ENCODE measurements around the gene CHMP4B. TPM values are rescaled to one million over a fixed set of nuclear protein-coding genes. Genes with fewer than 3 reads are reported as not detected.

The CHMP4B gene
- total RNA-seq, 1 experiment from 2014 or later: 87.5 TPM

GRCh38 chr20:33771938-33772337, 39.2 kb upstream of the CHMP4B start:
- POLR2A ChIA-PET: no interaction called here
- Histone ChIP-seq H3K36me3 (ENCODE audit: control insufficient read depth, insufficient read depth, low read length) (no peaks in the 10 kb centered on the region), H3K4me1 (ENCODE audit: control insufficient read depth, insufficient read depth, low read length) (no peaks in the 10 kb centered on the region), H3K27me3 (ENCODE audit: control insufficient read depth, insufficient read depth, low read length) (no peaks in the 10 kb centered on the region), H3K9me3 (ENCODE audit: control insufficient read depth, insufficient read depth, low read depth, low read length) (no peaks in the 10 kb centered on the region), H3K27ac (ENCODE audit: low read length) (no peak overlapping the region), H3K4me3 (ENCODE audit: low read depth in 2 of 2, low read length in 2 of 2) (no peak overlapping the region)
- in situ Hi-C loops (cut with HindIII; ENCODE audit: low pct_unique_long_range_greater_than_20kb, low sequenced_read_pairs): no loop called here
- BruUV-seq (replicated peaks): no TSS peak
- TF ChIP-seq SIN3A (IDR thresholded peaks at IDR 0.05; ENCODE audit: borderline replicate concordance, insufficient read depth, low read depth, low read length) (no peak), REST (IDR thresholded peaks at IDR 0.05; ENCODE audit: insufficient read depth in 1 of 2, low read depth in 2 of 2, low read length in 1 of 2) (no peak), POLR2AphosphoS5 (IDR thresholded peaks at IDR 0.05; ENCODE audit: low read depth, low read length) (no peak), CTCF (IDR thresholded peaks at IDR 0.05) (no peak), TCF7L2 (IDR thresholded peaks at IDR 0.05; ENCODE audit: low read depth, low read length) (no peak)
- ATAC-seq: no peak
- CTCF ChIA-PET: no interaction called here
- DNase-seq (ENCODE audit: low read depth, low spot score): no peak
- intact Hi-C loops (cut with micrococcal nuclease; ENCODE audit: unreplicated experiment): no loop called here

GRCh38 chr20:33772439-33772838, 38.7 kb upstream of the CHMP4B start:
- Histone ChIP-seq H3K27ac (ENCODE audit: low read length) (no peak overlapping the region), H3K27me3 (ENCODE audit: control insufficient read depth, insufficient read depth, low read length) (no peaks in the 10 kb centered on the region), H3K4me3 (ENCODE audit: low read depth in 2 of 2, low read length in 2 of 2) (no peak overlapping the region), H3K9me3 (ENCODE audit: control insufficient read depth, insufficient read depth, low read depth, low read length) (no peaks in the 10 kb centered on the region), H3K36me3 (ENCODE audit: control insufficient read depth, insufficient read depth, low read length) (no peaks in the 10 kb centered on the region), H3K4me1 (ENCODE audit: control insufficient read depth, insufficient read depth, low read length) (no peaks in the 10 kb centered on the region)
- no peak for DNase-seq (ENCODE audit: low read depth, low spot score)
- intact Hi-C loops (cut with micrococcal nuclease; ENCODE audit: unreplicated experiment): no loop called here
- in situ Hi-C loops (cut with HindIII; ENCODE audit: low pct_unique_long_range_greater_than_20kb, low sequenced_read_pairs): no loop called here
- BruUV-seq (replicated peaks): no TSS peak
- no peak for TF ChIP-seq REST (IDR thresholded peaks at IDR 0.05; ENCODE audit: insufficient read depth in 1 of 2, low read depth in 2 of 2, low read length in 1 of 2)
- no peak for TF ChIP-seq TCF7L2 (IDR thresholded peaks at IDR 0.05; ENCODE audit: low read depth, low read length)
- no peak for TF ChIP-seq SIN3A (IDR thresholded peaks at IDR 0.05; ENCODE audit: borderline replicate concordance, insufficient read depth, low read depth, low read length)
- no peak for TF ChIP-seq POLR2AphosphoS5 (IDR thresholded peaks at IDR 0.05; ENCODE audit: low read depth, low read length)
- no peak for TF ChIP-seq CTCF (IDR thresholded peaks at IDR 0.05)
- ATAC-seq: no peak
- CTCF ChIA-PET: no interaction called here
- POLR2A ChIA-PET: no interaction called here
